Prostate gland (tissue), 2 donors: ENCODE measurements around the gene FUZ.

Experiments used
- CTCF ChIP-seq, 4 experiments: fragments of 200-600 bp in 2 of 4; fragments of 450-650 bp in 2 of 4; sonication (generic) in 2 of 4; IDR thresholded peaks; 1 replicate in 3 of 4; 2 replicates in 1 of 4; pipeline ENCODE4 v1.5.1; 2016 to 2019; ENCODE audit warnings: antibody characterized with exemption in 4 of 4, mild to moderate bottlenecking in 2 of 4, moderate library complexity in 2 of 4
- POLR2A ChIP-seq: fragments of 450-650 bp; IDR thresholded peaks from one replicate; pipeline ENCODE4 v1.6.1; 2016; ENCODE audit warnings: antibody characterized with exemption, mild to moderate bottlenecking
- POLR2AphosphoS5 ChIP-seq: sonication (generic); formaldehyde crosslinking; IDR thresholded peaks from one replicate; pipeline ENCODE4 v1.6.1; 2017; ENCODE audit warnings: antibody characterized with exemption

GRCh38 chr19:49840321-49840720, 27.2 kb upstream of the FUZ start:
- no peak for TF ChIP-seq CTCF (IDR thresholded peaks at IDR 0.05)
- no peak for TF ChIP-seq POLR2AphosphoS5
- no peak for TF ChIP-seq POLR2A
